PFSK-1 (cell line): ENCODE measurements around the gene PTH2.

Source experiments
- POLR2AphosphoS5 ChIP-seq: IDR thresholded peaks from 2 replicates; pipeline ENCODE4 v1.6.1; 2012; ENCODE audit warnings: low read depth, mild to moderate bottlenecking, control low read depth, low read length, moderate library complexity
- REST ChIP-seq, 2 experiments: IDR thresholded peaks; 2 replicates each; pipeline versions ENCODE4 v1.6.1 to v1.8.0; 2011 to 2012; ENCODE audit warnings: low read depth in 2 of 2, low read length in 2 of 2, control low read depth in 1 of 2, inconsistent platforms in 1 of 2, mild to moderate bottlenecking in 1 of 2, moderate library complexity in 1 of 2; ENCODE audit not compliant: insufficient read depth in 1 of 2
- TAF1 ChIP-seq: IDR thresholded peaks from 2 replicates; pipeline ENCODE4 v1.6.1; 2012; ENCODE audit warnings: low read length, control low read depth, borderline replicate concordance; ENCODE audit not compliant: insufficient read depth

- TF ChIP-seq REST (IDR thresholded peaks at IDR 0.05; ENCODE audit: insufficient read depth in 1 of 2, low read depth in 2 of 2, low read length in 2 of 2) (no peak), POLR2AphosphoS5 (no peak), TAF1 (no peak)
These were observed 42.9 kb downstream of the PTH2 start for GRCh38 chr19:49380391-49380790.
